ENCODE measurements around the gene DOK7.

GRCh38 chr4:3508542-3508941, 45.4 kb downstream of the DOK7 start:
- TF ChIP-seq CTCF (IDR thresholded peaks at IDR 0.05) = no peak
- TF ChIP-seq POLR2A (IDR thresholded peaks at IDR 0.05) = no peak

Data from testis (tissue), 2 donors.